ENCODE measurements around the gene MECP2.

Gene MECP2

GRCh38 chrX:154072192-154072591, 25.3 kb downstream of the MECP2 start:
- no peaks in the 10 kb centered on the region for H3K27me3 ChIP-seq (ENCODE audit: insufficient read depth, low read depth)
- no peak overlapping the region for H2AFZ ChIP-seq (ENCODE audit: low read depth)
- peaks cover 38% of the 10 kb centered on the region; the same call in 1 of the 2 replicates for H3K79me2 ChIP-seq (ENCODE audit: insufficient read depth, low read depth)
- H3K4me3 ChIP-seq (IDR thresholded peaks at IDR 0.05; ENCODE audit: insufficient read depth, low read depth, low read length): no peak overlapping the region
- H3K9ac ChIP-seq: no peak overlapping the region
- H3K4me2 ChIP-seq: no peak overlapping the region
- no peak overlapping the region for H3K27ac ChIP-seq
- H3K4me1 ChIP-seq (ENCODE audit: low read depth, poor library complexity, severe bottlenecking): peaks cover 22% of the 10 kb centered on the region
- no peak for TF ChIP-seq CTCF (conservative IDR thresholded peaks at IDR 0.05; ENCODE audit: low read depth, low read length)
- H3K36me3 ChIP-seq (ENCODE audit: insufficient read depth): no peaks in the 10 kb centered on the region
- H4K20me1 ChIP-seq (ENCODE audit: insufficient read depth): no peaks in the 10 kb centered on the region

- no peak overlapping the region for H2AFZ ChIP-seq (ENCODE audit: low read depth)
- H3K9ac ChIP-seq: no peak overlapping the region
- no peak overlapping the region for H3K27ac ChIP-seq
- no peaks in the 10 kb centered on the region for H3K36me3 ChIP-seq (ENCODE audit: insufficient read depth)
- H3K27me3 ChIP-seq (ENCODE audit: insufficient read depth, low read depth): no peaks in the 10 kb centered on the region
- 0 out of 2 replicates have a peak overlapping the region, but pooled peaks have one; percentile 42 for H3K4me2 ChIP-seq
- TF ChIP-seq CTCF (conservative IDR thresholded peaks at IDR 0.05; ENCODE audit: low read depth, low read length): no peak
- peaks cover 60% of the 10 kb centered on the region; the same call in 1 of the 2 replicates for H3K79me2 ChIP-seq (ENCODE audit: insufficient read depth, low read depth)
- H3K4me1 ChIP-seq (ENCODE audit: low read depth, poor library complexity, severe bottlenecking): peaks cover 29% of the 10 kb centered on the region
- no peak overlapping the region for H3K4me3 ChIP-seq (IDR thresholded peaks at IDR 0.05; ENCODE audit: insufficient read depth, low read depth, low read length)
- H4K20me1 ChIP-seq (ENCODE audit: insufficient read depth): no peaks in the 10 kb centered on the region
Observed at GRCh38 chrX:154068560-154068959, 29.0 kb downstream of the MECP2 start.

GRCh38 chrX:154064637-154065435, 32.7 kb downstream of the MECP2 start:
- no peak overlapping the region for H3K4me3 ChIP-seq (IDR thresholded peaks at IDR 0.05; ENCODE audit: insufficient read depth, low read depth, low read length)
- peaks cover 48% of the 10 kb centered on the region; the same call in 1 of the 2 replicates for H3K79me2 ChIP-seq (ENCODE audit: insufficient read depth, low read depth)
- H3K36me3 ChIP-seq (ENCODE audit: insufficient read depth): no peaks in the 10 kb centered on the region
- no peaks in the 10 kb centered on the region for H4K20me1 ChIP-seq (ENCODE audit: insufficient read depth)
- H3K9ac ChIP-seq: no peak overlapping the region
- no peaks in the 10 kb centered on the region for H3K27me3 ChIP-seq (ENCODE audit: insufficient read depth, low read depth)
- no peak overlapping the region for H3K4me2 ChIP-seq
- peaks cover 36% of the 10 kb centered on the region for H3K4me1 ChIP-seq (ENCODE audit: low read depth, poor library complexity, severe bottlenecking)
- H3K27ac ChIP-seq: no peak overlapping the region
- no peak overlapping the region for H2AFZ ChIP-seq (ENCODE audit: low read depth)
- TF ChIP-seq CTCF (conservative IDR thresholded peaks at IDR 0.05; ENCODE audit: low read depth, low read length): no peak

GRCh38 chrX:154063234-154063633, 34.3 kb downstream of the MECP2 start:
- no peak overlapping the region for H3K27ac ChIP-seq
- TF ChIP-seq CTCF (conservative IDR thresholded peaks at IDR 0.05; ENCODE audit: low read depth, low read length): no peak
- no peak overlapping the region for H3K4me2 ChIP-seq
- H3K79me2 ChIP-seq (ENCODE audit: insufficient read depth, low read depth): peaks cover 51% of the 10 kb centered on the region; the same call in 1 of the 2 replicates
- H4K20me1 ChIP-seq (ENCODE audit: insufficient read depth): 0 out of 2 replicates have a peak, but pooled peaks cover 4% of the 10 kb centered on the region
- no peak overlapping the region for H3K4me3 ChIP-seq (IDR thresholded peaks at IDR 0.05; ENCODE audit: insufficient read depth, low read depth, low read length)
- H3K4me1 ChIP-seq (ENCODE audit: low read depth, poor library complexity, severe bottlenecking): peaks cover 32% of the 10 kb centered on the region
- H2AFZ ChIP-seq (ENCODE audit: low read depth): no peak overlapping the region
- H3K9ac ChIP-seq: no peak overlapping the region
- H3K36me3 ChIP-seq (ENCODE audit: insufficient read depth): no peaks in the 10 kb centered on the region
- no peaks in the 10 kb centered on the region for H3K27me3 ChIP-seq (ENCODE audit: insufficient read depth, low read depth)
